ENCODE results near the gene QKI.

The QKI gene

GRCh38 chr6:163454425-163454824 is 39.9 kb downstream of the QKI start:
- no peaks in the 10 kb centered on the region for H3K36me3 ChIP-seq (ENCODE audit: control insufficient read depth, insufficient read depth, low read length)
- peaks cover 2% of the 10 kb centered on the region for H3K4me1 ChIP-seq (ENCODE audit: control insufficient read depth, insufficient read depth, low read length)
- H3K9me3 ChIP-seq (ENCODE audit: control insufficient read depth, insufficient read depth, low read length): no peaks in the 10 kb centered on the region
- no peak overlapping the region for H3K9ac ChIP-seq (ENCODE audit: low read depth, low read length)
- H3K4me3 ChIP-seq (ENCODE audit: low read depth, low read length): no peak overlapping the region
- no peaks in the 10 kb centered on the region for H3K27me3 ChIP-seq (ENCODE audit: control insufficient read depth, insufficient read depth, low read length)

DNA sequence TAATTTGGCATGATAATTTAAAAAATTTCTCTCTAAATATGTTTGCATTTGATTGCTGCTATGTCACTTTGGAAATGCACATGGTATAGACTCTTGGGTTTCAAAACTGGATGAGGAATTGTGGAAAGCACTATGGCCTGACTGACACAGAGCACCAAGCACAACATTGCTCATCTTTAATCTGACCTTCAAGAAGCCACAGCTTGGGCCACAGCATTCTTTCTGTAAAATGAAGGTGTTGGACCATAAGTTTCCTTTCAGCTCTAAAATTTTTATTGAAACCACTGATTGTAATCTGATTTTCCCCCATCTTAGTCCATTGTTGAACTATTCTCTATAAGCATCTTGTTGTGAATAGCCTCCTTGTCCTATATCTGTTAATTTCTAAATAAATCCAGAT is 41.0 kb downstream of the QKI start:
- H3K4me1 ChIP-seq (ENCODE audit: control insufficient read depth, insufficient read depth, low read length): peaks cover 7% of the 10 kb centered on the region
- H3K4me3 ChIP-seq (ENCODE audit: low read depth, low read length): no peak overlapping the region
- H3K9ac ChIP-seq (ENCODE audit: low read depth, low read length): no peak overlapping the region
- no peaks in the 10 kb centered on the region for H3K9me3 ChIP-seq (ENCODE audit: control insufficient read depth, insufficient read depth, low read length)
- H3K36me3 ChIP-seq (ENCODE audit: control insufficient read depth, insufficient read depth, low read length): no peaks in the 10 kb centered on the region
- no peaks in the 10 kb centered on the region for H3K27me3 ChIP-seq (ENCODE audit: control insufficient read depth, insufficient read depth, low read length)

DNA sequence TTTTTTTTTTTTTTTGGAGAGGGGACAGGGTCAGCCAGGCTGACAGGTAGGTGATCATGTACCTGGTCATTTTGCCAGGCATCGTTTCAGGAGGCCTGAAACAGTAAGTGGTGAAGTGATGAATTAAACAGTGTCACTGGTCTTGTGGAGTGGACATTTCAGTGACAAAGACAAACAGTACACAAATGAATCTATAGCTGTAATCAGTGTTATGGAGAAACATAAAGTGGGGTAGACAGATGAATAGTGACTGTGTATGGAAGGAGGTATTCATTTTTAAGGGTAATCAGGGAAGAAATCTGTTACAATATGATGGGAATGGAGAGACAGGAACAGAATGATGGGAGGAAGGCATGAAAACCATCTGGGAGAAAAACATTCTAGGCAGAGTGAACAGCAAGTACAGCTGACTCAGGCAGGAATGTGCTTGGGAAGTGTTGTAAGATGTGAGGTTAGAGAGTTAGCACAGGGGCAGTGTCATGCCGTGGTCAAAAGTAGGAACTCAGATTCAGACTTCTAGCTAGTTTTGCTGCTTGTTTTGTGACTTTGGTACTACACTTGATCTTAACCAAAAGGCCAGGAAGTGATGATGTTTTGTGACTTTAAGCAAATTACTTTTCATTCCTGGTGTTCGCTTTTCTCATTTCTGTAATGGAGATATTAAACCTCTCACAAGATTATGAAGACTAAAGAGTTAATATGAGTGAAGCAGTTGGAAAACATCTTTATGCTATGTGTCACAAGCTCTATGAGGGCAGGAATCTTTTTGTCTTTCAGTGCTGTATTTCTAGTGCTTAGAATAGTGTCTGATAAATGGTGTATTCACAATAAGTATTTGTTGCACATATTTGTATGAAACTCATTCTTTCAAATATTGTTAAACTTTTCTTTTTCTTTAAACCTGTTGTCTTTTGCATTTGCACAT is 43.4 kb downstream of the QKI start:
- Histone ChIP-seq H3K4me1 (ENCODE audit: control insufficient read depth, insufficient read depth, low read length) (peaks cover 10% of the 10 kb centered on the region), H3K4me3 (ENCODE audit: low read depth, low read length) (no peak overlapping the region), H3K36me3 (ENCODE audit: control insufficient read depth, insufficient read depth, low read length) (no peaks in the 10 kb centered on the region), H3K9ac (ENCODE audit: low read depth, low read length) (no peak overlapping the region), H3K9me3 (ENCODE audit: control insufficient read depth, insufficient read depth, low read length) (no peaks in the 10 kb centered on the region), H3K27me3 (ENCODE audit: control insufficient read depth, insufficient read depth, low read length) (no peaks in the 10 kb centered on the region)

- H3K9me3 ChIP-seq (ENCODE audit: control insufficient read depth, insufficient read depth, low read length): no peaks in the 10 kb centered on the region
- no peaks in the 10 kb centered on the region for H3K36me3 ChIP-seq (ENCODE audit: control insufficient read depth, insufficient read depth, low read length)
- no peaks in the 10 kb centered on the region for H3K27me3 ChIP-seq (ENCODE audit: control insufficient read depth, insufficient read depth, low read length)
Measured at GRCh38 chr6:163459007-163459406, 44.5 kb downstream of the QKI start.

GRCh38 chr6:163459536-163459935 is 45.0 kb downstream of the QKI start:
- H3K27me3 ChIP-seq (ENCODE audit: control insufficient read depth, insufficient read depth, low read length): no peaks in the 10 kb centered on the region
- no peaks in the 10 kb centered on the region for H3K9me3 ChIP-seq (ENCODE audit: control insufficient read depth, insufficient read depth, low read length)
- H3K4me1 ChIP-seq (ENCODE audit: control insufficient read depth, insufficient read depth, low read length): peaks cover 10% of the 10 kb centered on the region
- no peak overlapping the region for H3K4me3 ChIP-seq (ENCODE audit: low read depth, low read length)
- H3K36me3 ChIP-seq (ENCODE audit: control insufficient read depth, insufficient read depth, low read length): no peaks in the 10 kb centered on the region
- no peak overlapping the region for H3K9ac ChIP-seq (ENCODE audit: low read depth, low read length)

More at GRCh38 chr6:163459007-163459406, 44.5 kb downstream of the QKI start:
- peaks cover 10% of the 10 kb centered on the region for H3K4me1 ChIP-seq (ENCODE audit: control insufficient read depth, insufficient read depth, low read length)
- H3K9ac ChIP-seq (ENCODE audit: low read depth, low read length): no peak overlapping the region
- no peak overlapping the region for H3K4me3 ChIP-seq (ENCODE audit: low read depth, low read length)

GRCh38 chr6:163460307-163460782 is 45.8 kb downstream of the QKI start:
- peaks cover 10% of the 10 kb centered on the region for H3K4me1 ChIP-seq (ENCODE audit: control insufficient read depth, insufficient read depth, low read length)
- H3K9ac ChIP-seq (ENCODE audit: low read depth, low read length): no peak overlapping the region
- H3K36me3 ChIP-seq (ENCODE audit: control insufficient read depth, insufficient read depth, low read length): no peaks in the 10 kb centered on the region
- H3K27me3 ChIP-seq (ENCODE audit: control insufficient read depth, insufficient read depth, low read length): no peaks in the 10 kb centered on the region
- no peak overlapping the region for H3K4me3 ChIP-seq (ENCODE audit: low read depth, low read length)
- H3K9me3 ChIP-seq (ENCODE audit: control insufficient read depth, insufficient read depth, low read length): no peaks in the 10 kb centered on the region

GRCh38 chr6:163461696-163462095 is 47.2 kb downstream of the QKI start:
- no peak overlapping the region for H3K4me3 ChIP-seq (ENCODE audit: low read depth, low read length)
- H3K9me3 ChIP-seq (ENCODE audit: control insufficient read depth, insufficient read depth, low read length): no peaks in the 10 kb centered on the region
- no peaks in the 10 kb centered on the region for H3K36me3 ChIP-seq (ENCODE audit: control insufficient read depth, insufficient read depth, low read length)

GRCh38 chr6:163463180-163463579 is 48.7 kb downstream of the QKI start:
- no peaks in the 10 kb centered on the region for H3K9me3 ChIP-seq (ENCODE audit: control insufficient read depth, insufficient read depth, low read length)
- H3K27me3 ChIP-seq (ENCODE audit: control insufficient read depth, insufficient read depth, low read length): no peaks in the 10 kb centered on the region
- H3K9ac ChIP-seq (ENCODE audit: low read depth, low read length): no peak overlapping the region
- peaks cover 10% of the 10 kb centered on the region for H3K4me1 ChIP-seq (ENCODE audit: control insufficient read depth, insufficient read depth, low read length)
- H3K36me3 ChIP-seq (ENCODE audit: control insufficient read depth, insufficient read depth, low read length): no peaks in the 10 kb centered on the region
- H3K4me3 ChIP-seq (ENCODE audit: low read depth, low read length): no peak overlapping the region

More at GRCh38 chr6:163461696-163462095, 47.2 kb downstream of the QKI start:
- H3K9ac ChIP-seq (ENCODE audit: low read depth, low read length): no peak overlapping the region
- H3K27me3 ChIP-seq (ENCODE audit: control insufficient read depth, insufficient read depth, low read length): no peaks in the 10 kb centered on the region
- peaks cover 10% of the 10 kb centered on the region for H3K4me1 ChIP-seq (ENCODE audit: control insufficient read depth, insufficient read depth, low read length)

- Histone ChIP-seq H3K4me3 (ENCODE audit: low read depth, low read length) (no peak overlapping the region), H3K36me3 (ENCODE audit: control insufficient read depth, insufficient read depth, low read length) (no peaks in the 10 kb centered on the region), H3K27me3 (ENCODE audit: control insufficient read depth, insufficient read depth, low read length) (no peaks in the 10 kb centered on the region), H3K9me3 (ENCODE audit: control insufficient read depth, insufficient read depth, low read length) (no peaks in the 10 kb centered on the region), H3K4me1 (ENCODE audit: control insufficient read depth, insufficient read depth, low read length) (peaks cover 10% of the 10 kb centered on the region), H3K9ac (ENCODE audit: low read depth, low read length) (no peak overlapping the region)
Measured at GRCh38 chr6:163463795-163464194, 49.3 kb downstream of the QKI start.

DNA sequence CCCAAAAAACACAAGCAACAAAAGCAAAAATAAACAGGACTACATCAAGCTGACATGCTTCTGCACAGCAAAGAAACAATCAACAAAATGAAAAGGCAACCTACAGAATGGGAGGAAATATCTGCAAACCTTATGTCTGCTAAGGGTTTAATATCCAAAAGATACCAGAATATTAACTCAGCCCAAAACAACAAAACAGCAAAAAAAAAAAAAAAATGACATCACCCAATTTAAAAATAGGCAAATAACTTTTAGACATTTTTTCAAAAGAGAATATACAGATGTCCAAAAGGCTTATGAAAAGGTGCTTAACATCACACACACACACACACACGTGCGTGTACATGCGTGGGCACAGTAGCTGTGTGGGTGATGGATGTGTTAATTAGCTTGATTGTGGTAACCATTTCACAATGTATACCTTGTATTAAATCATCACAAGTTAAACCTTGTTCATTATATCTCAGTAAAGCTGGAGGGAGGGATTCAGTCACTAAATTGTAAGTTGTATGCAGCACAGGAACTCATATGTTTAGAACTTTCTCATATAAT is 52.4 kb downstream of the QKI start:
- no peak overlapping the region for H3K4me3 ChIP-seq (ENCODE audit: low read depth, low read length)
- no peaks in the 10 kb centered on the region for H3K9me3 ChIP-seq (ENCODE audit: control insufficient read depth, insufficient read depth, low read length)
- H3K4me1 ChIP-seq (ENCODE audit: control insufficient read depth, insufficient read depth, low read length): no peaks in the 10 kb centered on the region
- H3K36me3 ChIP-seq (ENCODE audit: control insufficient read depth, insufficient read depth, low read length): no peaks in the 10 kb centered on the region
- no peak overlapping the region for H3K9ac ChIP-seq (ENCODE audit: low read depth, low read length)
- no peaks in the 10 kb centered on the region for H3K27me3 ChIP-seq (ENCODE audit: control insufficient read depth, insufficient read depth, low read length)

- Histone ChIP-seq H3K4me3 (ENCODE audit: low read depth, low read length) (no peak overlapping the region), H3K9ac (ENCODE audit: low read depth, low read length) (no peak overlapping the region), H3K27me3 (ENCODE audit: control insufficient read depth, insufficient read depth, low read length) (no peaks in the 10 kb centered on the region), H3K36me3 (ENCODE audit: control insufficient read depth, insufficient read depth, low read length) (no peaks in the 10 kb centered on the region), H3K9me3 (ENCODE audit: control insufficient read depth, insufficient read depth, low read length) (no peaks in the 10 kb centered on the region), H3K4me1 (ENCODE audit: control insufficient read depth, insufficient read depth, low read length) (no peaks in the 10 kb centered on the region)
Measured at GRCh38 chr6:163468738-163469137, 54.2 kb downstream of the QKI start.

GRCh38 chr6:163469459-163469985 is 55.0 kb downstream of the QKI start:
- Histone ChIP-seq H3K9me3 (ENCODE audit: control insufficient read depth, insufficient read depth, low read length) (no peaks in the 10 kb centered on the region), H3K9ac (ENCODE audit: low read depth, low read length) (no peak overlapping the region), H3K27me3 (ENCODE audit: control insufficient read depth, insufficient read depth, low read length) (no peaks in the 10 kb centered on the region), H3K36me3 (ENCODE audit: control insufficient read depth, insufficient read depth, low read length) (no peaks in the 10 kb centered on the region), H3K4me3 (ENCODE audit: low read depth, low read length) (no peak overlapping the region), H3K4me1 (ENCODE audit: control insufficient read depth, insufficient read depth, low read length) (no peaks in the 10 kb centered on the region)
